ENCODE data around the gene CLSTN2.

GRCh38 chr3:140076552-140076951, 141.6 kb downstream of the CLSTN2 start:
- TF ChIP-seq CTCF (IDR thresholded peaks at IDR 0.05; ENCODE audit: insufficient read depth, low read depth, low read length) (no peak), EZH2 (IDR thresholded peaks at IDR 0.05; ENCODE audit: insufficient read depth, low read length) (no peak)
